GM10847 (cell line): ENCODE results near the gene ZBTB21.

Experiments used
- POLR2A ChIP-seq: IDR thresholded peaks from 2 replicates; pipeline ENCODE4 v1.6.1; 2011; ENCODE audit not compliant: insufficient read length; ENCODE audit errors: extremely low read depth

Gene ZBTB21

GRCh38 chr21:42030311-42030710 lies 20.2 kb upstream of the ZBTB21 start:
- TF ChIP-seq POLR2A: no peak

- no peak for TF ChIP-seq POLR2A
Measured at GRCh38 chr21:42028766-42029425, 18.7 kb upstream of the ZBTB21 start.

- TF ChIP-seq POLR2A: no peak
Measured at GRCh38 chr21:42027822-42028765, 17.9 kb upstream of the ZBTB21 start.

- no peak for TF ChIP-seq POLR2A
Measured at GRCh38 chr21:42027085-42027821, 17.1 kb upstream of the ZBTB21 start.

- no peak for TF ChIP-seq POLR2A
Measured at GRCh38 chr21:42026082-42026435, 15.9 kb upstream of the ZBTB21 start.

GRCh38 chr21:42025376-42026081 lies 15.4 kb upstream of the ZBTB21 start:
- TF ChIP-seq POLR2A: no peak

- TF ChIP-seq POLR2A: no peak
Measured at GRCh38 chr21:42022906-42023305, 12.7 kb upstream of the ZBTB21 start.

GRCh38 chr21:42022091-42022430 lies 11.9 kb upstream of the ZBTB21 start:
- no peak for TF ChIP-seq POLR2A

GRCh38 chr21:42021371-42022090 lies 11.4 kb upstream of the ZBTB21 start:
- TF ChIP-seq POLR2A: no peak

- TF ChIP-seq POLR2A: no peak
Measured at GRCh38 chr21:42019706-42020105, 9.5 kb upstream of the ZBTB21 start.

- TF ChIP-seq POLR2A: no peak
Measured at GRCh38 chr21:42019101-42019605, 9.0 kb upstream of the ZBTB21 start.

GRCh38 chr21:42017022-42017421 lies 6.9 kb upstream of the ZBTB21 start:
- no peak for TF ChIP-seq POLR2A

- TF ChIP-seq POLR2A: no peak
Measured at GRCh38 chr21:42016364-42016985, 6.3 kb upstream of the ZBTB21 start.

GRCh38 chr21:42013931-42014330 lies 3.8 kb upstream of the ZBTB21 start:
- no peak for TF ChIP-seq POLR2A
